ENCODE measurements around the gene IFNGR2. TPM values are rescaled to one million over a fixed set of nuclear protein-coding genes. Genes with fewer than 3 reads are reported as not detected.

The IFNGR2 gene
- total and polyA plus RNA-seq, 2 experiments from 2014 or later, result 21.9 to 29.4 TPM

DNA sequence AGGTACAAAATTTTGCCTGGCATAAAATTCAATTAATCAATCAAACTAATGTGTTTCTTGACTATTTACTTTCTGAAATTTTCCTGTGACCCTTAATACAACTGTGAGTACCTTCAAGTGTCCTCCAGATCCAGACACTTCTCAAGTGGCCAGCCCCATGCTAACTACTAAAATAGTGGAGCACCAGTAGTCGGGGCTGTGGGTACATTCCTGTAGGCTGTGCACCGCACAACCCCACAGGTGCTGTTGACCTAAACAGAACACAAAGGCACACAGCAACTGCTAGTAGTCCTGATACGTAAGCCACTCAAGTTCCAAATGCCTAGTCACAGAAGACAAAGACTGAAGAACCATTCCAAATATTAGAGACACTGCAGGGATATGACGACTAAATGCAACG lies 40.0 kb downstream of the IFNGR2 start:
- DNase-seq (ENCODE audit: low spot score), result no peak
- Histone ChIP-seq H3F3A (replicated peaks; ENCODE audit: low read depth) (no peaks in the 10 kb centered on the region), H3K79me2 (replicated peaks; ENCODE audit: insufficient read depth) (no peaks in the 10 kb centered on the region), H3K9me2 (ENCODE audit: insufficient read depth) (no peaks in the 10 kb centered on the region), H4K20me1 (replicated peaks; ENCODE audit: insufficient read depth) (no peaks in the 10 kb centered on the region; the same call in 1 of the 2 replicates), H2AFZ (no peak overlapping the region), H3K27ac (ENCODE audit: low read depth) (peak overlapping the region; percentile 50; the same call in 1 of the 2 replicates), H3K4me3 (no peak overlapping the region), H3K4me1 (ENCODE audit: insufficient read depth) (no peaks in the 10 kb centered on the region), H3K36me3 (ENCODE audit: insufficient read depth) (no peaks in the 10 kb centered on the region), H3K27me3 (ENCODE audit: insufficient read depth) (no peaks in the 10 kb centered on the region), H3K4me2 (no peak overlapping the region)
- Mint-ChIP-seq H3K4me1 (no peaks in the 10 kb centered on the region), H3K27me3 (ENCODE audit: insufficient read depth, low read depth, poor library complexity) (peaks cover 7% of the 10 kb centered on the region), H3K36me3 (ENCODE audit: low read depth) (peaks cover under 1% of the 10 kb centered on the region; the same call in 1 of the 3 replicates), H3K27ac (no peak overlapping the region), H3K4me3 (no peak overlapping the region), H3K9me3 (no peaks in the 10 kb centered on the region)
- no peak for TF ChIP-seq NANOG (IDR thresholded peaks at IDR 0.05; ENCODE audit: borderline replicate concordance)
- TF ChIP-seq, protein P1, sequence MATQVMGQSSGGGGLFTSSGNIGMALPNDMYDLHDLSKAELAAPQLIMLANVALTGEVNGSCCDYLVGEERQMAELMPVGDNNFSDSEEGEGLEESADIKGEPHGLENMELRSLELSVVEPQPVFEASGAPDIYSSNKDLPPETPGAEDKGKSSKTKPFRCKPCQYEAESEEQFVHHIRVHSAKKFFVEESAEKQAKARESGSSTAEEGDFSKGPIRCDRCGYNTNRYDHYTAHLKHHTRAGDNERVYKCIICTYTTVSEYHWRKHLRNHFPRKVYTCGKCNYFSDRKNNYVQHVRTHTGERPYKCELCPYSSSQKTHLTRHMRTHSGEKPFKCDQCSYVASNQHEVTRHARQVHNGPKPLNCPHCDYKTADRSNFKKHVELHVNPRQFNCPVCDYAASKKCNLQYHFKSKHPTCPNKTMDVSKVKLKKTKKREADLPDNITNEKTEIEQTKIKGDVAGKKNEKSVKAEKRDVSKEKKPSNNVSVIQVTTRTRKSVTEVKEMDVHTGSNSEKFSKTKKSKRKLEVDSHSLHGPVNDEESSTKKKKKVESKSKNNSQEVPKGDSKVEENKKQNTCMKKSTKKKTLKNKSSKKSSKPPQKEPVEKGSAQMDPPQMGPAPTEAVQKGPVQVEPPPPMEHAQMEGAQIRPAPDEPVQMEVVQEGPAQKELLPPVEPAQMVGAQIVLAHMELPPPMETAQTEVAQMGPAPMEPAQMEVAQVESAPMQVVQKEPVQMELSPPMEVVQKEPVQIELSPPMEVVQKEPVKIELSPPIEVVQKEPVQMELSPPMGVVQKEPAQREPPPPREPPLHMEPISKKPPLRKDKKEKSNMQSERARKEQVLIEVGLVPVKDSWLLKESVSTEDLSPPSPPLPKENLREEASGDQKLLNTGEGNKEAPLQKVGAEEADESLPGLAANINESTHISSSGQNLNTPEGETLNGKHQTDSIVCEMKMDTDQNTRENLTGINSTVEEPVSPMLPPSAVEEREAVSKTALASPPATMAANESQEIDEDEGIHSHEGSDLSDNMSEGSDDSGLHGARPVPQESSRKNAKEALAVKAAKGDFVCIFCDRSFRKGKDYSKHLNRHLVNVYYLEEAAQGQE (IDR thresholded peaks at IDR 0.05; ENCODE audit: unreplicated experiment), result no peak
- no peak for TF ChIP-seq EZH2 (IDR thresholded peaks at IDR 0.05; ENCODE audit: low read depth, unreplicated experiment)
- TF ChIP-seq, protein P2, sequence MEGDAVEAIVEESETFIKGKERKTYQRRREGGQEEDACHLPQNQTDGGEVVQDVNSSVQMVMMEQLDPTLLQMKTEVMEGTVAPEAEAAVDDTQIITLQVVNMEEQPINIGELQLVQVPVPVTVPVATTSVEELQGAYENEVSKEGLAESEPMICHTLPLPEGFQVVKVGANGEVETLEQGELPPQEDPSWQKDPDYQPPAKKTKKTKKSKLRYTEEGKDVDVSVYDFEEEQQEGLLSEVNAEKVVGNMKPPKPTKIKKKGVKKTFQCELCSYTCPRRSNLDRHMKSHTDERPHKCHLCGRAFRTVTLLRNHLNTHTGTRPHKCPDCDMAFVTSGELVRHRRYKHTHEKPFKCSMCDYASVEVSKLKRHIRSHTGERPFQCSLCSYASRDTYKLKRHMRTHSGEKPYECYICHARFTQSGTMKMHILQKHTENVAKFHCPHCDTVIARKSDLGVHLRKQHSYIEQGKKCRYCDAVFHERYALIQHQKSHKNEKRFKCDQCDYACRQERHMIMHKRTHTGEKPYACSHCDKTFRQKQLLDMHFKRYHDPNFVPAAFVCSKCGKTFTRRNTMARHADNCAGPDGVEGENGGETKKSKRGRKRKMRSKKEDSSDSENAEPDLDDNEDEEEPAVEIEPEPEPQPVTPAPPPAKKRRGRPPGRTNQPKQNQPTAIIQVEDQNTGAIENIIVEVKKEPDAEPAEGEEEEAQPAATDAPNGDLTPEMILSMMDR (conservative IDR thresholded peaks at IDR 0.05; ENCODE audit: low read depth in 2 of 2), result no peak
- no peak for TF ChIP-seq ZNF331 (CRISPR knock-in tag; IDR thresholded peaks at IDR 0.05; ENCODE audit: low read depth)
- TF ChIP-seq, protein P3, sequence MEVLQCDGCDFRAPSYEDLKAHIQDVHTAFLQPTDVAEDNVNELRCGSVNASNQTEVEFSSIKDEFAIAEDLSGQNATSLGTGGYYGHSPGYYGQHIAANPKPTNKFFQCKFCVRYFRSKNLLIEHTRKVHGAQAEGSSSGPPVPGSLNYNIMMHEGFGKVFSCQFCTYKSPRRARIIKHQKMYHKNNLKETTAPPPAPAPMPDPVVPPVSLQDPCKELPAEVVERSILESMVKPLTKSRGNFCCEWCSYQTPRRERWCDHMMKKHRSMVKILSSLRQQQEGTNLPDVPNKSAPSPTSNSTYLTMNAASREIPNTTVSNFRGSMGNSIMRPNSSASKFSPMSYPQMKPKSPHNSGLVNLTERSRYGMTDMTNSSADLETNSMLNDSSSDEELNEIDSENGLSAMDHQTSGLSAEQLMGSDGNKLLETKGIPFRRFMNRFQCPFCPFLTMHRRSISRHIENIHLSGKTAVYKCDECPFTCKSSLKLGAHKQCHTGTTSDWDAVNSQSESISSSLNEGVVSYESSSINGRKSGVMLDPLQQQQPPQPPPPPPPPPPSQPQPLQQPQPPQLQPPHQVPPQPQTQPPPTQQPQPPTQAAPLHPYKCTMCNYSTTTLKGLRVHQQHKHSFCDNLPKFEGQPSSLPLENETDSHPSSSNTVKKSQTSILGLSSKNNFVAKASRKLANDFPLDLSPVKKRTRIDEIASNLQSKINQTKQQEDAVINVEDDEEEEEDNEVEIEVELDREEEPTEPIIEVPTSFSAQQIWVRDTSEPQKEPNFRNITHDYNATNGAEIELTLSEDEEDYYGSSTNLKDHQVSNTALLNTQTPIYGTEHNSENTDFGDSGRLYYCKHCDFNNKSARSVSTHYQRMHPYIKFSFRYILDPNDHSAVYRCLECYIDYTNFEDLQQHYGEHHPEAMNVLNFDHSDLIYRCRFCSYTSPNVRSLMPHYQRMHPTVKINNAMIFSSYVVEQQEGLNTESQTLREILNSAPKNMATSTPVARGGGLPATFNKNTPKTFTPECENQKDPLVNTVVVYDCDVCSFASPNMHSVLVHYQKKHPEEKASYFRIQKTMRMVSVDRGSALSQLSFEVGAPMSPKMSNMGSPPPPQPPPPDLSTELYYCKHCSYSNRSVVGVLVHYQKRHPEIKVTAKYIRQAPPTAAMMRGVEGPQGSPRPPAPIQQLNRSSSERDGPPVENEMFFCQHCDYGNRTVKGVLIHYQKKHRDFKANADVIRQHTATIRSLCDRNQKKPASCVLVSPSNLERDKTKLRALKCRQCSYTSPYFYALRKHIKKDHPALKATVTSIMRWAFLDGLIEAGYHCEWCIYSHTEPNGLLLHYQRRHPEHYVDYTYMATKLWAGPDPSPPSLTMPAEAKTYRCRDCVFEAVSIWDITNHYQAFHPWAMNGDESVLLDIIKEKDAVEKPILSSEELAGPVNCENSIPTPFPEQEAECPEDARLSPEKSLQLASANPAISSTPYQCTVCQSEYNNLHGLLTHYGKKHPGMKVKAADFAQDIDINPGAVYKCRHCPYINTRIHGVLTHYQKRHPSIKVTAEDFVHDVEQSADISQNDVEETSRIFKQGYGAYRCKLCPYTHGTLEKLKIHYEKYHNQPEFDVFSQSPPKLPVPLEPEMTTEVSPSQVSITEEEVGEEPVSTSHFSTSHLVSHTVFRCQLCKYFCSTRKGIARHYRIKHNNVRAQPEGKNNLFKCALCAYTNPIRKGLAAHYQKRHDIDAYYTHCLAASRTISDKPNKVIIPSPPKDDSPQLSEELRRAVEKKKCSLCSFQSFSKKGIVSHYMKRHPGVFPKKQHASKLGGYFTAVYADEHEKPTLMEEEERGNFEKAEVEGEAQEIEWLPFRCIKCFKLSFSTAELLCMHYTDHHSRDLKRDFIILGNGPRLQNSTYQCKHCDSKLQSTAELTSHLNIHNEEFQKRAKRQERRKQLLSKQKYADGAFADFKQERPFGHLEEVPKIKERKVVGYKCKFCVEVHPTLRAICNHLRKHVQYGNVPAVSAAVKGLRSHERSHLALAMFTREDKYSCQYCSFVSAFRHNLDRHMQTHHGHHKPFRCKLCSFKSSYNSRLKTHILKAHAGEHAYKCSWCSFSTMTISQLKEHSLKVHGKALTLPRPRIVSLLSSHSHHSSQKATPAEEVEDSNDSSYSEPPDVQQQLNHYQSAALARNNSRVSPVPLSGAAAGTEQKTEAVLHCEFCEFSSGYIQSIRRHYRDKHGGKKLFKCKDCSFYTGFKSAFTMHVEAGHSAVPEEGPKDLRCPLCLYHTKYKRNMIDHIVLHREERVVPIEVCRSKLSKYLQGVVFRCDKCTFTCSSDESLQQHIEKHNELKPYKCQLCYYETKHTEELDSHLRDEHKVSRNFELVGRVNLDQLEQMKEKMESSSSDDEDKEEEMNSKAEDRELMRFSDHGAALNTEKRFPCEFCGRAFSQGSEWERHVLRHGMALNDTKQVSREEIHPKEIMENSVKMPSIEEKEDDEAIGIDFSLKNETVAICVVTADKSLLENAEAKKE (CRISPR knock-in tag; IDR thresholded peaks at IDR 0.05), result no peak
- TF ChIP-seq ETS1 (IDR thresholded peaks at IDR 0.05), result no peak
- no peak for TF ChIP-seq EZH2phosphoT487 (IDR thresholded peaks at IDR 0.05; ENCODE audit: unreplicated experiment)
- TF ChIP-seq ZNF114 (CRISPR knock-in tag; IDR thresholded peaks at IDR 0.05), result no peak
- no peak for TF ChIP-seq JUNB (IDR thresholded peaks at IDR 0.05; ENCODE audit: unreplicated experiment)
- TF ChIP-seq POLR2AphosphoS5 (IDR thresholded peaks at IDR 0.05; ENCODE audit: low read depth), result no peak
- TF ChIP-seq CREB1 (CRISPR knock-in tag; IDR thresholded peaks at IDR 0.05; ENCODE audit: low read depth), result no peak
- TF ChIP-seq STAT1 (IDR thresholded peaks at IDR 0.05; ENCODE audit: unreplicated experiment), result no peak
- ATAC-seq, result no peak
